NCI-H82 treated with DMSO at 0.1 percent for 48 hours (cell line): ENCODE data around the gene ST3GAL3.
A peak's percentile ranks its signal among the peaks of the same experiment; 100 is the strongest.

ENCODE experiments used
- DNase-seq: peaks from one replicate; lab custom pipeline; 2025; ENCODE audit not compliant: unreplicated experiment; lab: John Stamatoyannopoulos, UW

The ST3GAL3 gene

DNA sequence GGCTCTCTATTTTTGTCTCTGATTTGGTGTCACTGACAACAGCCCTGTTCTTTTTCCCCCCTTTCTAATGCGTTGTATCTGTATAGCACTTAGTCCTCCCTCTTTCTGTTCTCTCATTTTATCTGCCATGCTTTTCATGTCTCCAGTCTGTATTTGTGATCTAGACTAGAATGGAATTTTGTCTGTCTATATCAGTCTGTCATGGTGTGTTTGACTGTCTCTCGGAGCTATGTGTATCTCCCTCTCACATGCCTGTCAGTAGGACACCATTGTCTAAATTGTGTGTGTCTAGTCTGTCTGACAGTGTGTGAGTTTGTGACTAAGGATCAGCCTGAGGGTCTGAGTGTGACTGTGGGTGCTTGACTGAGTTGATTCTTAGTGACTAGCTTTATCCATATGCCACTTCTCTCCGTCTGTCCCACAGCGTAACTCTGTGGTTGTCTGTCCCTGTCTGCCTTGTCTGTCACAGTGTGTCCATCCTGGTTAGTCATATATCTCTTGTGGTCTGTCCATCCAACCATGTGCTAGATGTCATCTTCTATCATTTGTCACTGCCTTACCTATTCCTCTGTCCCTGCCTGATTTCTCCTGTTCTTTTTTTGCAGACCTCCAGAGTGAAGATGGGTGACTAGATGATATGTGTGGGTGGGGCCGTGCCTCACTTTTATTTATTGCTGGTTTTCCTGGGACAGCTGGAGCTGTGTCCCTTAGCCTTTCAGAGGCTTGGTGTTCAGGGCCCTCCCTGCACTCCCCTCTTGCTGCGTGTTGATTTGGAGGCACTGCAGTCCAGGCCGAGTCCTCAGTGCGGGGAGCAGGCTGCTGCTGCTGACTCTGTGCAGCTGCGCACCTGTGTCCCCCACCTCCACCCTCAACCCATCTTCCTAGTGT, 270.3 kb downstream of the ST3GAL3 start:
- DNase-seq = no peak

- DNase-seq = no peak
These were observed 270.9 kb downstream of the ST3GAL3 start for GRCh38 chr1:43978264-43978550.

- DNase-seq = peak; percentile 20
These were observed 271.4 kb downstream of the ST3GAL3 start, which contains the start of gene B4GALT2 for GRCh38 chr1:43978551-43979260. Gene B4GALT2, plus strand, starts transcription at chr1:43979210. Its CDS starts 1,951 bp downstream, at chr1:43981161.

GRCh38 chr1:43979261-43979527, 271.9 kb downstream of the ST3GAL3 start:
- no peak for DNase-seq

DNA sequence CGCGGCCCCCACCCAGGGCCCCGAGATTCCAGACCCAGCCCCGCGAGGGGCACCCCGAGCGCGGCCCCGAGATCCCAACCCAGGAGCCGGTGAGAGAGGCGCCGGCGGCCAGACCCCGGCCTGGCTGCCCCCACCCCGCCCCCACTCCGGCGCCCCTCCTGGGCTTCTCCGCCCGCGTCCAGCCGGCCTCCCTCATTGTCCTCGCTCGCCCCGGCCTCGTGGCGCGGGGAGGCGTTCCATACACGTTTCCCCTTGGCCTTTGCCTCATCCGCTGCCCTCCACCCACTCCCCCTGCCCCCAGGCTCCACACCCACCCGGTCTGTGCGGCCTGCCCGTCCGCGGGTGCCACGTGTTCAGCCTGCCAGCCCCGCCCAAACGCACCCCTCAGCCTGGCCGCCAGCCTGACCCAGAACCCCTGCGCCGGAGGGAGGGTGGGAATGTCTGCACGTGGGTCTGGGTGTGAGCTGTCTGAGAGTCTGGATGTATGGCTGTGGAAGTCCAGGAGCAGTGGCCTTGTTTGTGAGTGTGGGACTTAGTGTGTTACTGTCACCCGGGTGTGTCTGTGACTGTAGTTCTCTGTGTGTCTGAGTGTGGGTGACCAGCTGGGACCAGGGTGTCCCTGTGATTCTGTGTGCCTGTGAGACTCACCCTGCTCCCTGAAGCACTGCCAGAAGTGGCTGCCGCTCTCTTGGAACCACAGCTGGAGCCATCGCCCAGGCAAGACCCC, 272.4 kb downstream of the ST3GAL3 start:
- no peak for DNase-seq

DNA sequence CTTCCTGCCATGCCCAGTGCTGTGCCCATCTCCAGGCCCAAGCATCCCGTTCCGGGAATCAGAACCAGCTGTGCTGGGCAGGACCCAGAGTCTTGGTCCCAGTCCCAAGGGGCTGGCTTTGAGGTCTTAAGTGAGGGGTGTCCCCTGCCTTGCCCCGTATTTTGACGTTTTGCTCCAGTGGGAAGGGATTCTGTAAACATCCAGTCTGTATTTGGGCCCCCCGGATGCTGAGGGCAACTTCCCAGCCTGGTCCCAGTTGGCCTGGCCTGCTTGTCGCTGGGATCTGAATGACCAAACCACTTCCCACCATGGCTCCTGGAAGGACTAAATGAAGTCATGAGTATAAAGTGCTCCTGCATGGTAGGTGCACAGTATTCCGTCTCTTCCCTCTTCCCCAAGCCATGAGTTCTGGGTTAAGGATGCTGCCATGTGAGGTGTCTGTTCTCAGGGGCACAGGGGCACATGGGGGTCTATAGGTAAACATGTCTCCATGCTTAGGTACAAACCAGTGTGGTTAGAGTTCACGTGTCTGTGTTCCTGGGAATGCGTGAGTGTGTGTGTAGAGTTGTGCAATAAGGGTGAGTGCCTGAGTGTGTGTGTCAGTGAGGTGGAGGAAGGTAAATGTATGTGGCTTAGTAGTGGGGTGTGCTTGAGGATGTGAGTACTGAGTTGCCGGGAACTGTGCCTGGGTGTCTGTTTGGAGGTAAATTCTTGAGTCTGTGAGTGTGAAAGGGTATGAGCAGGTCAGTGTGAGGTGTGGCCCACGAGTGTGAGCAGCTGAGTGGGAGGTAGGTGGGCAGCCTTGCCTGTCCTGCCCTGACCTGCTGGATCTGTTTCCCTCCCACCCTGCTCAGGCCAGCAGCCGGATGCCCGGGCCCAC, 273.2 kb downstream of the ST3GAL3 start:
- no peak for DNase-seq
